ENCODE results near the gene KCTD1.

KCTD1 gene

DNA sequence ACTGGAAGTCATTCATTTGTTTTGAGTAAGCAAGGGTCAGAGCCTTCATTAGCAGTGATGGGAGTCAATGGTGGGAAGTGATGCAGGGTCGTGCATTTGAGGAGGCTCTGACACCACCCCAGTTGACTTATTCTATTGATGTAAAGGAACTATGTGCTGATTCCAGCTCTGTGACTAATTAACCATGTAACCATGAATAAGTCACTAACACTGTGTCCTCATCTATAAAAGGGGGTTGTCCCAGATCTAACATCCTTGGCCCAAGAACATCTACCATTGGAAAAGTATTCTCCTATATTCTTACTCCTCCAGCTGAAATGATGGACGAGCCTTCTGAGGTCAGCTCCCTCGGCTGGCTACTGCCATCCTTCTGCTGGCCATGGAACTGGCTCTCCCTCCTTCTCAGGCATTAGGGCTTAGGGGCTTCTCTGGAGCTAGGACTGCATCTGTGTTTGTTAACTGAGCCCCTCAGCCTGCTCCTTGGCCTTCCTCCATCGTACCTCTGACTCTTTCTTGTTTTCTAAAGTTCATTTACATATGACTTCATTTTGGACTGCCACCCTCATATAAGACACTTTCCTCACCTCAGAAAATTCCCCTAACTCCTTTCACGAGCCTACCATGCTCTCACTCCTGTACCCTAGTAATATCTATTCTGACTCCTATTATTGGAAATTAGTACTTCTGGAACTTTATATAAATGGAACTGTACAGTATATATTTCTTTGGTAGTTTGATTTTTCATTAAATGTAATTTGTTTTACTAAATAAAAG is 115.5 kb downstream of the KCTD1 start:
- DNase-seq (ENCODE audit: low read depth in 2 of 2): no peak
- TF ChIP-seq, protein P1, sequence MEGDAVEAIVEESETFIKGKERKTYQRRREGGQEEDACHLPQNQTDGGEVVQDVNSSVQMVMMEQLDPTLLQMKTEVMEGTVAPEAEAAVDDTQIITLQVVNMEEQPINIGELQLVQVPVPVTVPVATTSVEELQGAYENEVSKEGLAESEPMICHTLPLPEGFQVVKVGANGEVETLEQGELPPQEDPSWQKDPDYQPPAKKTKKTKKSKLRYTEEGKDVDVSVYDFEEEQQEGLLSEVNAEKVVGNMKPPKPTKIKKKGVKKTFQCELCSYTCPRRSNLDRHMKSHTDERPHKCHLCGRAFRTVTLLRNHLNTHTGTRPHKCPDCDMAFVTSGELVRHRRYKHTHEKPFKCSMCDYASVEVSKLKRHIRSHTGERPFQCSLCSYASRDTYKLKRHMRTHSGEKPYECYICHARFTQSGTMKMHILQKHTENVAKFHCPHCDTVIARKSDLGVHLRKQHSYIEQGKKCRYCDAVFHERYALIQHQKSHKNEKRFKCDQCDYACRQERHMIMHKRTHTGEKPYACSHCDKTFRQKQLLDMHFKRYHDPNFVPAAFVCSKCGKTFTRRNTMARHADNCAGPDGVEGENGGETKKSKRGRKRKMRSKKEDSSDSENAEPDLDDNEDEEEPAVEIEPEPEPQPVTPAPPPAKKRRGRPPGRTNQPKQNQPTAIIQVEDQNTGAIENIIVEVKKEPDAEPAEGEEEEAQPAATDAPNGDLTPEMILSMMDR (IDR thresholded peaks at IDR 0.05; ENCODE audit: low read depth, low read length): no peak
- no peak overlapping the region for H3K4me3 ChIP-seq (replicated peaks in 1 of 2; ENCODE audit: low read depth in 2 of 2, low read length in 2 of 2)

DNA sequence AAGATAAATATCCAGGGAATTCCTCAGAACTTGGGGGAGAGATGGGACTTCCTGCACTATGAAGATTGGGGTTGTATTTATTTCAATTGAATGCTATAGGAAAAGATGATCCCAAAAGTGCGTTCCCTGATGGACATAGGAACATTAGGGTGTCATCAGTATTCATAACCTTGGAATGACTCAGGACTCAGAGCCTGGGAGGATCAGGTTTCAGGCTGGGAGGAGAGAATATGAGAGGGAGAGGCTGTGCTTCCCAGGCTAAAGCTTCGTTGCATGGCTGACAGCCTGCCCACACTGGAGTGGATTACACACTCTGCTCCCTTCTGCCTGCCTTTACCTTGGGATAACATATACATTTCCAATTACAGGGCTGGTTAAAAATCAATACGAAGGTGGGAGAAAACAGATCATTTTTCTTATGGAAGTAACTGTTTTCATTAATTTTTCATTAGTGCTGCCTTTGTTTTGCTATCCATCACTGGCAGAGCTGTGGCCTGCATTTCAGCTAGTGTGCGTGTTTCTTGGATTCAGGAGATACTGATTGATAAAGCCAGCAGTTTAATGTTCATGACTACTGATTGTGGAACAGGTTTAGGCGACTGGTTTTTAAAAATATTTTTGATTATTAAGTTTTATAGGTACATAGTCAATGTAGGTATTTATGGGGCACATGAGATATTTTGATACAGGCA is 118.7 kb downstream of the KCTD1 start:
- peak; percentile 75 to 84 for DNase-seq (ENCODE audit: low read depth in 2 of 2)
- TF ChIP-seq, protein P1 (IDR thresholded peaks at IDR 0.05; ENCODE audit: low read depth, low read length): no peak
- H3K4me3 ChIP-seq (replicated peaks in 1 of 2; ENCODE audit: low read depth in 2 of 2, low read length in 2 of 2): no peak overlapping the region

DNA sequence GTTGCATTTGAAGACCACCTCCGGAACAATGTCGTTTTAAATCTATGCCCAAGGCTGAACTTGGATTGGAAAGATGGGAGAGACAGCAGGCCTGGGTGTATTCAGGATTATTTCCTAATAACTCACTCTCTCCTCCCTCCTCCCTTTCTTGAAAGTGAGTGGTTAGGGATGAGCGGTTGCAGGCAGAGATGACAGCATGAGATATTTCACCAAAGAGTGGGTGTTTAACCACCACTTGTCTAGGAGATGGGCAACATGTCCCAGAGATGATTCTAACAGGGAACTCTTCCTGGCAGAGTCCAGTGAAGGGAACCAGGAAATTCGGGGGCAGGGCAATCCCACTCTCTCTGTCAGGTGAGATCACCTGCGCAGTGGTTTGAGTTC is 123.2 kb downstream of the KCTD1 start:
- TF ChIP-seq, protein P1 (IDR thresholded peaks at IDR 0.05; ENCODE audit: low read depth, low read length): no peak
- peak in 1 of 2 donors; percentile 27 for DNase-seq (ENCODE audit: low read depth in 2 of 2)
- H3K4me3 ChIP-seq (replicated peaks in 1 of 2; ENCODE audit: low read depth in 2 of 2, low read length in 2 of 2): no peak overlapping the region

DNA sequence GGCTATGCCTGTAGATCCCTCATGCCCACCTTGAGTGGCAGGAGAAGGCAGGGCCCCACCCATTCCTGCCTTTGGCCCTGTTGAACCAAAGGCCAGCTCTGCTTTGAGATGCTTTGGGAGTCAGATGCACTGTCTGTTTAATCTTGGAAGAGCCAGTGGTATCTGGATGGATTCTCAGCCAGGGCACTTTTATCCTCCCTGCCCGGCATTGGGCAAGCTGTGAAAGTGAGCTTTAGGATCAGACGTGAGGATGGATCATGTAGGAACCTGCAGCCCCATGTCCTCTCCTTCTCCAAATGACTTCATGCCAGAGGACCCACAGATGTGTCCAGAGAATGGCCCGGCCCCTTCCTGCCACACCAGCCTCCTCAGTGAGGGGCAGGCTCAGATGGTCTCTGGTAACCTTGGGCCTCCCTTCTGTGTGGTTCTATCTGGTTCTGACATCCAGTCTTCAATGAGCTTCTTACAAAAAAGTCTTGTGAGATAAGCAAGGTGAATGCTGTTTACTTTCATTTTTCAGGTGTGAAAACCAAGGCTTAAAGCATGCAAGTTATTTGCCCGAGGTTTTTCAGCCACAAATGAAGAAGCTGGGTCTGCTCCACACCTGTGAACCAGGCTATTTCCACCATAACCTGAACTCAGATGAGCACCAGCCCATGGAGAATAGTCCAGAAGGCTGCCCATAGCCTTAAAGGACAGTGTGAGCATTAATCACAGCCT is 123.8 kb downstream of the KCTD1 start:
- TF ChIP-seq, protein P1 (IDR thresholded peaks at IDR 0.05; ENCODE audit: low read depth, low read length): no peak
- no peak for DNase-seq (ENCODE audit: low read depth in 2 of 2)
- H3K4me3 ChIP-seq (replicated peaks in 1 of 2; ENCODE audit: low read depth in 2 of 2, low read length in 2 of 2): no peak overlapping the region

DNA sequence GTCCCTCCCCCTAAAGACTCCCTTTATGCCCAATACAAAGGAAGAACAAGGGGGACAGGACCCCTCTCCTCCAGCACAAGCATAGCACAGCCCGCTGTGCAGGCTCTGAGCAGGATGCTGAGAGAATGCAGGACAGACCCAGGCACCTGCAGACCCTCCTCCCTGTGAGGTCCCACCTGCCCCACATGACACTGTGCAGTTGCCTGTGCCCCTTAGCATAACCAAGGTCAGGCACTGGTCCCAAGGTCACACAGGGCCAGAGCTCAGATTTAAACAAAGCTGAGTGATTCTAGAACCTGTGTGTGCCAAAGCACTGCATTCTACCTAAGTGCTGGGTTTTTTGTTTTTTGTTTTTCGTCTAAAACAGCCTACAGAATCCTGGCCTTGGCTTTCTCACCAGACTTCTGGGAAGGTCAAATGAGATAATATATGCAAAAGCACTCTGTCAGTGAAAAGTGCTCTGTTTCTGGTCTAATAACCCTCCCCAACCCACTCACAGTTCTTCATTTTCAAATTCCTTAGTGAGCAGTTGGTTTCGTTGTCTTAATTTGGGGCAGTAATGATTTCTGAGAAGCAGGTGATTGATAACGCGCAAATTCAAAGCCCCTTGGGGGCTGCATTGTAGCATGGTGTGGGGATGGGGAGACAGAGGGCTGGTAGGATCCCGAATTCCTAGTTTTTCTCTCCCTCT is 125.7 kb downstream of the KCTD1 start:
- TF ChIP-seq, protein P1 (IDR thresholded peaks at IDR 0.05; ENCODE audit: low read depth, low read length): no peak
- DNase-seq (ENCODE audit: low read depth in 2 of 2): no peak
- H3K4me3 ChIP-seq (replicated peaks in 1 of 2; ENCODE audit: low read depth in 2 of 2, low read length in 2 of 2): no peak overlapping the region

DNA sequence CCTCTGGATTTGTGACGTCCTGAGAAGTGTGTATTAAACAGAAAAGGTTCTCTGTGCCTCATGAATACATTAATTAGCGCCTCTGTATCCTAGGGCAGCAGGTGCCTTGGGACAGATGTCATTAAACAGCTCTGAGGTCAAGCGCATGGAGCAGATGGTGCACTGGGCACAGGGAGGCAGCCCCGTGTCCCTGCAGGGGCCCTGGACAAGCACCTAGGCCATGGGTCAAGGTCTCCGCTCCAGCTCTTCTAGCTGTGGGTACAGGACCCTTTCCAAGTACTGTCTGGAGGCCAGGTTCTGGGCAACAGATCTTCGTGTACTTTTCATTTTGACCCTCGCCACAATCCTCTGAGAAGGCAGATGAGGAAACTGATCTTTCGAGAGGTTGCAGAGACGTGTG is 126.4 kb downstream of the KCTD1 start:
- DNase-seq (ENCODE audit: low read depth in 2 of 2): no peak
- TF ChIP-seq, protein P1 (IDR thresholded peaks at IDR 0.05; ENCODE audit: low read depth, low read length): no peak
- no peak overlapping the region for H3K4me3 ChIP-seq (replicated peaks in 1 of 2; ENCODE audit: low read depth in 2 of 2, low read length in 2 of 2)
